DND-41 (cell line): ENCODE data around the gene CLASRP.

Experiments used
- CTCF ChIP-seq: IDR thresholded peaks from 2 replicates; pipeline ENCODE4 v1.5.1; 2012; ENCODE audit warnings: borderline replicate concordance, low read length, moderate library complexity, mild to moderate bottlenecking; ENCODE audit not compliant: poor library complexity, severe bottlenecking; ENCODE audit errors: extremely low read depth
- EZH2 ChIP-seq: IDR thresholded peaks from 3 replicates; pipeline ENCODE4 v1.6.1; 2012; ENCODE audit warnings: borderline replicate concordance, low read depth, mild to moderate bottlenecking, moderate library complexity, low read length, inconsistent platforms; ENCODE audit not compliant: severe bottlenecking

- no peak for TF ChIP-seq CTCF
- no peak for TF ChIP-seq EZH2
Observed at GRCh38 chr19:45027371-45027770, 11.5 kb upstream of the CLASRP start.
